CD14-positive monocyte (primary cell): ENCODE results near the gene CHEK1. TPM values are rescaled to one million over a fixed set of nuclear protein-coding genes. Genes with fewer than 3 reads are reported as not detected.

Source experiments
- DNase-seq, 3 donors: peaks; one replicate each; pipeline ENCODE4 v3.0.0-alpha.2; 2011 to 2022
- H2AFZ ChIP-seq: 2 replicates; pipeline ENCODE4 v1.6.0; 2012; ENCODE audit warnings: mild to moderate bottlenecking, low read depth, low read length, inconsistent platforms; ENCODE audit not compliant: insufficient read depth, poor library complexity, severe bottlenecking
- H3K27ac ChIP-seq, 2 donors: 1 replicate in 1 of 2; 2 replicates in 1 of 2; pipeline ENCODE4 v1.5.1; 2012 to 2013; ENCODE audit warnings: low read length in 2 of 2, control low read depth in 1 of 2, inconsistent platforms in 1 of 2, low read depth in 1 of 2, mild to moderate bottlenecking in 1 of 2
- H3K27me3 ChIP-seq, 2 donors: one replicate each; pipeline versions ENCODE4 v1.6.0 to v1.6.1; 2011 to 2013; ENCODE audit warnings: low read length in 2 of 2; ENCODE audit not compliant: control insufficient read depth in 2 of 2, insufficient read depth in 2 of 2
- H3K36me3 ChIP-seq, 2 donors: replicated peaks in 1 of 2; 1 replicate in 1 of 2; 2 replicates in 1 of 2; pipeline versions ENCODE4 v1.5.1 to v1.6.1; 2012 to 2013; ENCODE audit warnings: low read length in 2 of 2, control low read depth in 1 of 2, inconsistent platforms in 1 of 2, mild to moderate bottlenecking in 1 of 2; ENCODE audit not compliant: insufficient read depth in 2 of 2, control insufficient read depth in 1 of 2
- H3K4me1 ChIP-seq, 2 donors: 1 replicate in 1 of 2; 2 replicates in 1 of 2; pipeline versions ENCODE4 v1.5.1 to v1.6.1; 2012 to 2013; ENCODE audit warnings: low read length in 2 of 2, control low read depth in 1 of 2, inconsistent platforms in 1 of 2, mild to moderate bottlenecking in 1 of 2, moderate library complexity in 1 of 2; ENCODE audit not compliant: insufficient read depth in 2 of 2, control insufficient read depth in 1 of 2
- H3K4me2 ChIP-seq: replicated peaks from 2 replicates; pipeline ENCODE3; 2012; ENCODE audit warnings: low read length, moderate library complexity, mild to moderate bottlenecking; ENCODE audit not compliant: poor library complexity, severe bottlenecking; ENCODE audit errors: extremely low read depth
- H3K4me3 ChIP-seq, 3 experiments: fragments of 200-600 bp in 1 of 3; sonication (generic) in 1 of 3; replicated peaks in 1 of 3; 1 replicate in 2 of 3; 2 replicates in 1 of 3; pipeline ENCODE4 v1.5.1; 2011 to 2013; ENCODE audit warnings: low read length in 3 of 3, mild to moderate bottlenecking in 3 of 3, control low read depth in 2 of 3, low read depth in 2 of 3, inconsistent platforms in 1 of 3, moderate library complexity in 1 of 3
- H3K79me2 ChIP-seq: 2 replicates; pipeline ENCODE4 v1.6.0; 2012; ENCODE audit warnings: mild to moderate bottlenecking, control low read depth, inconsistent platforms, low read length, moderate library complexity; ENCODE audit not compliant: insufficient read depth
- H3K9ac ChIP-seq: 2 replicates; pipeline ENCODE4 v1.6.0; 2017; ENCODE audit warnings: low read length, mild to moderate bottlenecking; ENCODE audit not compliant: insufficient read depth, poor library complexity, severe bottlenecking
- H3K9me3 ChIP-seq, 2 donors: replicated peaks in 1 of 2; 1 replicate in 1 of 2; 2 replicates in 1 of 2; pipeline versions ENCODE4 v1.5.1 to v1.6.1; 2012 to 2013; ENCODE audit warnings: low read length in 2 of 2, control low read depth in 1 of 2; ENCODE audit not compliant: control insufficient read depth in 1 of 2, insufficient read depth in 1 of 2
- H4K20me1 ChIP-seq: 2 replicates; pipeline ENCODE4 v1.6.0; 2012; ENCODE audit warnings: mild to moderate bottlenecking, low read length, control low read depth, moderate library complexity; ENCODE audit not compliant: insufficient read depth
- H3K27ac Mint-ChIP-seq, 7 donors: one replicate each; pipeline ENCODE4 v1.8.0; 2020; ENCODE audit warnings: mild to moderate bottlenecking in 7 of 7, mixed read lengths in 7 of 7, moderate library complexity in 6 of 7, inconsistent platforms in 2 of 7
- H3K27me3 Mint-ChIP-seq, 3 donors: one replicate each; pipeline ENCODE4 v1.8.0; 2021 to 2022; ENCODE audit warnings: low read depth in 3 of 3, mild to moderate bottlenecking in 3 of 3, mixed read lengths in 3 of 3, moderate library complexity in 3 of 3, inconsistent platforms in 1 of 3
- H3K36me3 Mint-ChIP-seq, 2 donors: one replicate each; pipeline ENCODE4 v1.8.0; 2020; ENCODE audit warnings: mixed read lengths in 2 of 2, inconsistent platforms in 1 of 2, mild to moderate bottlenecking in 1 of 2
- H3K4me1 Mint-ChIP-seq: one replicate; pipeline ENCODE4 v1.8.0; 2020; ENCODE audit warnings: mild to moderate bottlenecking, mixed read lengths
- H3K4me3 Mint-ChIP-seq, 2 donors: one replicate each; pipeline ENCODE4 v1.8.0; 2020; ENCODE audit warnings: mild to moderate bottlenecking in 2 of 2, mixed read lengths in 2 of 2, moderate library complexity in 1 of 2
- H3K9me3 Mint-ChIP-seq, 7 donors: one replicate each; pipeline ENCODE4 v1.8.0; 2020 to 2022; ENCODE audit warnings: mixed read lengths in 7 of 7, mild to moderate bottlenecking in 6 of 7, moderate library complexity in 6 of 7, inconsistent platforms in 2 of 7
- CTCF ChIP-seq: fragments of 200-600 bp; IDR thresholded peaks from one replicate; pipeline ENCODE4 v1.8.0; 2022; ENCODE audit warnings: antibody characterized with exemption, mild to moderate bottlenecking
- WGBS: methylation state at CpG from one replicate; pipeline ENCODE4 v1.1.5; 2013; ENCODE audit warnings: missing lambda C conversion rate; ENCODE audit not compliant: insufficient coverage; 5-methylcytosine and 5-hydroxymethylcytosine counted together
- intact Hi-C, 2 donors: fragments of 100-400 bp; cut with micrococcal nuclease; formaldehyde crosslinking; loops; one replicate each; pipeline versions ENCODE4 v1.15.0 to v1.15.1; 2023
- polyA plus RNA-seq, 3 donors: library from polyadenylated mRNA; depleted of rRNA in 1 of 3; unstranded in 2 of 3; stranded (reverse) in 1 of 3; fragments of 300-500 nt in 2 of 3; fragments of >200 nt in 1 of 3; fragmentation: Illumina TruSeq in 2 of 3; gene quantifications; 1 replicate in 2 of 3; 2 replicates in 1 of 3; pipeline ENCODE4 v1.2.3, GENCODE V29; 2012 to 2021

CHEK1 gene
- polyA plus RNA-seq, 3 donors, result 0.18 to 0.55 (median 0.43) TPM

- Mint-ChIP-seq H3K9me3 (no peaks in the 10 kb centered on the region), H3K4me1 (peaks cover 2% of the 10 kb centered on the region), H3K4me3 (no peak overlapping the region), H3K27me3 (peaks cover 0 to 3% (median 2%) of the 10 kb centered on the region in 3 donors), H3K36me3 (peaks cover 45 to 57% of the 10 kb centered on the region in 2 donors), H3K27ac (peak overlapping the region in 1 of 7 donors; percentile 6)
- H3K79me2 ChIP-seq, result no peaks in the 10 kb centered on the region
- H3K27me3 ChIP-seq, result no peaks in the 10 kb centered on the region
- WGBS, result 95% methylated on average over 6 of the region's 11 CpGs
- no peak for TF ChIP-seq CTCF
- DNase-seq, result no peak
- H3K9me3 ChIP-seq, result no peaks in the 10 kb centered on the region
- H3K4me2 ChIP-seq, result no peak overlapping the region
- H3K4me3 ChIP-seq, result no peak overlapping the region
- H2AFZ ChIP-seq, result no peak overlapping the region
- H3K4me1 ChIP-seq, result no peaks in the 10 kb centered on the region
- H4K20me1 ChIP-seq, result no peaks in the 10 kb centered on the region
- peaks cover 53 to 65% of the 10 kb centered on the region in 2 donors for H3K36me3 ChIP-seq
- no peak overlapping the region for H3K9ac ChIP-seq
- intact Hi-C loops, result no loop called here
- no peak overlapping the region for H3K27ac ChIP-seq
Measured at GRCh38 chr11:125583496-125583895, 41.5 kb upstream of the CHEK1 start.

GRCh38 chr11:125585487-125585886 lies 39.5 kb upstream of the CHEK1 start:
- Histone ChIP-seq H3K4me1 (no peaks in the 10 kb centered on the region), H3K9me3 (no peaks in the 10 kb centered on the region), H4K20me1 (no peaks in the 10 kb centered on the region), H3K27ac (no peak overlapping the region), H2AFZ (no peak overlapping the region), H3K27me3 (no peaks in the 10 kb centered on the region), H3K4me2 (no peak overlapping the region), H3K4me3 (no peak overlapping the region), H3K36me3 (peaks cover 34 to 45% of the 10 kb centered on the region in 2 donors), H3K79me2 (no peaks in the 10 kb centered on the region), H3K9ac (no peak overlapping the region)
- Mint-ChIP-seq H3K27me3 (peaks cover 0 to 2% (median 1%) of the 10 kb centered on the region in 3 donors), H3K9me3 (no peaks in the 10 kb centered on the region), H3K27ac (no peak overlapping the region), H3K4me3 (no peak overlapping the region), H3K4me1 (peaks cover 2% of the 10 kb centered on the region), H3K36me3 (peaks cover 31 to 38% of the 10 kb centered on the region in 2 donors)
- DNase-seq, result no peak
- TF ChIP-seq CTCF, result no peak
- intact Hi-C loops, result no loop called here
- no CpG with 5 or more reads among the region's 1 CpG for WGBS
